Breast epithelium (tissue), 3 donors: Measurements from ENCODE around the gene CDS2.

Experiments used
- CTCF ChIP-seq, 3 donors: fragments of 450-650 bp; IDR thresholded peaks; one replicate each; pipeline ENCODE4 v1.5.1; 2016 to 2017; ENCODE audit warnings: antibody characterized with exemption in 3 of 3, mild to moderate bottlenecking in 3 of 3, moderate library complexity in 3 of 3
- POLR2A ChIP-seq: fragments of 450-650 bp; IDR thresholded peaks from one replicate; pipeline ENCODE4 v1.6.1; 2016; ENCODE audit warnings: antibody characterized with exemption, mild to moderate bottlenecking, moderate library complexity
- POLR2AphosphoS5 ChIP-seq, 3 donors: sonication (generic); formaldehyde crosslinking; IDR thresholded peaks; one replicate each; pipeline ENCODE4 v1.6.1; 2017; ENCODE audit warnings: antibody characterized with exemption in 3 of 3

- TF ChIP-seq POLR2A (no peak), CTCF (IDR thresholded peaks at IDR 0.05) (no peak), POLR2AphosphoS5 (IDR thresholded peaks at IDR 0.05) (no peak)
Observed at GRCh38 chr20:5189917-5190316, 63.1 kb downstream of the CDS2 start.
